ENCODE data around the gene ROR2.
"Not testable (repeated sequence)": the region's sequence is repeated elsewhere in the genome, so short reads cannot be mapped to it uniquely, and the experiment has no call there.

ROR2 gene

GRCh38 chr9:91549177-91549576 is 400.9 kb downstream of the ROR2 start:
- H3K4me3 ChIP-seq (ENCODE audit: low read depth, low read length), result no peak overlapping the region

GRCh38 chr9:91547081-91547480 is 402.9 kb downstream of the ROR2 start:
- H3K4me3 ChIP-seq (ENCODE audit: low read depth, low read length), result no peak overlapping the region

GRCh38 chr9:91546574-91546973 is 403.5 kb downstream of the ROR2 start:
- no peak overlapping the region for H3K4me3 ChIP-seq (ENCODE audit: low read depth, low read length)

- no peak overlapping the region for H3K4me3 ChIP-seq (ENCODE audit: low read depth, low read length)
Observed at GRCh38 chr9:91541734-91542133, 408.3 kb downstream of the ROR2 start.

- H3K4me3 ChIP-seq (ENCODE audit: low read depth, low read length), result not testable (repeated sequence)
Observed at GRCh38 chr9:91540506-91540905, 409.5 kb downstream of the ROR2 start.

- H3K4me3 ChIP-seq (ENCODE audit: low read depth, low read length), result no peak overlapping the region
Observed at GRCh38 chr9:91536211-91536691, 413.8 kb downstream of the ROR2 start.

GRCh38 chr9:91534374-91534773 is 415.7 kb downstream of the ROR2 start:
- H3K4me3 ChIP-seq (ENCODE audit: low read depth, low read length), result no peak overlapping the region

- H3K4me3 ChIP-seq (ENCODE audit: low read depth, low read length), result no peak overlapping the region
Observed at GRCh38 chr9:91533382-91533781, 416.6 kb downstream of the ROR2 start.

GRCh38 chr9:91532325-91532724 is 417.7 kb downstream of the ROR2 start:
- no peak overlapping the region for H3K4me3 ChIP-seq (ENCODE audit: low read depth, low read length)

GRCh38 chr9:91530829-91531228 is 419.2 kb downstream of the ROR2 start:
- no peak overlapping the region for H3K4me3 ChIP-seq (ENCODE audit: low read depth, low read length)

GRCh38 chr9:91522481-91522880 is 427.5 kb downstream of the ROR2 start:
- no peak overlapping the region for H3K4me3 ChIP-seq (ENCODE audit: low read depth, low read length)

- H3K4me3 ChIP-seq (ENCODE audit: low read depth, low read length), result no peak overlapping the region
Observed at GRCh38 chr9:91519520-91520277, 430.3 kb downstream of the ROR2 start.

- no peak overlapping the region for H3K4me3 ChIP-seq (ENCODE audit: low read depth, low read length)
Observed at GRCh38 chr9:91518462-91518861, 431.6 kb downstream of the ROR2 start.

- no peak overlapping the region for H3K4me3 ChIP-seq (ENCODE audit: low read depth, low read length)
Observed at GRCh38 chr9:91517801-91518200, 432.2 kb downstream of the ROR2 start.

- H3K4me3 ChIP-seq (ENCODE audit: low read depth, low read length), result not testable (repeated sequence)
Observed at GRCh38 chr9:91517332-91517731, 432.7 kb downstream of the ROR2 start.

GRCh38 chr9:91516777-91517176 is 433.3 kb downstream of the ROR2 start:
- no peak overlapping the region for H3K4me3 ChIP-seq (ENCODE audit: low read depth, low read length)

GRCh38 chr9:91516081-91516480 is 433.9 kb downstream of the ROR2 start:
- H3K4me3 ChIP-seq (ENCODE audit: low read depth, low read length), result no peak overlapping the region

- no peak overlapping the region for H3K4me3 ChIP-seq (ENCODE audit: low read depth, low read length)
Observed at GRCh38 chr9:91515074-91515687, 434.8 kb downstream of the ROR2 start.
